Endothelial cell of umbilical vein (primary cell): ENCODE measurements around the gene UGT1A3.

Source experiments
- EZH2 ChIP-seq: IDR thresholded peaks from 2 replicates; pipeline ENCODE4 v1.6.1; 2012; ENCODE audit warnings: borderline replicate concordance, low read depth, mild to moderate bottlenecking, moderate library complexity, low read length, inconsistent platforms; ENCODE audit not compliant: severe bottlenecking
- TF ChIP-seq, protein P1 (sequence below), 2 donors: IDR thresholded peaks; 1 replicate in 1 of 2; 2 replicates in 1 of 2; pipeline ENCODE4 v1.5.1; 2011; ENCODE audit warnings: low read length in 2 of 2, mild to moderate bottlenecking in 2 of 2, moderate library complexity in 2 of 2, control low read depth in 1 of 2, inconsistent platforms in 1 of 2, low read depth in 1 of 2; ENCODE audit not compliant: insufficient read depth in 1 of 2; ENCODE audit errors: extremely low read depth in 1 of 2

DNA sequence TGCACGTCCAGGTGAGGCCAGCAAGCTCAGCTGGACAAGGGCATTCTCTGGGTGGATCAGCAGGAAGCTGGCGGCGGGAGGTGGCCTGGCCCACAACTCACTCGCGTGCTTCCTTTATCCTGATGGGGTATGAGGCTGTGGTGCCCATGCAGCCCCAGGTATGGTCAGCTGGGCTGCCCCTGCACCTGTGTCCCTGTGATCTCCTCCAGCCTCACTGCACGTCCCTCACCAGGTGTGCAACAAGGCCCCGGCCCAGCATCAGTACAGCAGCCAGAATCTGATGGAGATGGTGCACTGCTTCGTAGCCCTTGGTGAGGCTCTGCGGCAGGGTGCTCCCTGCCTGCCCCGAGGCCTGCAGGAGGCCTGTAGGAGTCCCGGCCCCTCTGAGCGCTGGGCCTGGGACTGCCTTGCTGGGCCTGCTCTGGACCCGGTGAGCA lies 66.9 kb downstream of the UGT1A3 start:
- TF ChIP-seq, protein P1, sequence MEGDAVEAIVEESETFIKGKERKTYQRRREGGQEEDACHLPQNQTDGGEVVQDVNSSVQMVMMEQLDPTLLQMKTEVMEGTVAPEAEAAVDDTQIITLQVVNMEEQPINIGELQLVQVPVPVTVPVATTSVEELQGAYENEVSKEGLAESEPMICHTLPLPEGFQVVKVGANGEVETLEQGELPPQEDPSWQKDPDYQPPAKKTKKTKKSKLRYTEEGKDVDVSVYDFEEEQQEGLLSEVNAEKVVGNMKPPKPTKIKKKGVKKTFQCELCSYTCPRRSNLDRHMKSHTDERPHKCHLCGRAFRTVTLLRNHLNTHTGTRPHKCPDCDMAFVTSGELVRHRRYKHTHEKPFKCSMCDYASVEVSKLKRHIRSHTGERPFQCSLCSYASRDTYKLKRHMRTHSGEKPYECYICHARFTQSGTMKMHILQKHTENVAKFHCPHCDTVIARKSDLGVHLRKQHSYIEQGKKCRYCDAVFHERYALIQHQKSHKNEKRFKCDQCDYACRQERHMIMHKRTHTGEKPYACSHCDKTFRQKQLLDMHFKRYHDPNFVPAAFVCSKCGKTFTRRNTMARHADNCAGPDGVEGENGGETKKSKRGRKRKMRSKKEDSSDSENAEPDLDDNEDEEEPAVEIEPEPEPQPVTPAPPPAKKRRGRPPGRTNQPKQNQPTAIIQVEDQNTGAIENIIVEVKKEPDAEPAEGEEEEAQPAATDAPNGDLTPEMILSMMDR (IDR thresholded peaks at IDR 0.05; ENCODE audit: extremely low read depth in 1 of 2, insufficient read depth in 1 of 2, low read depth in 1 of 2, low read length in 2 of 2): no peak
- no peak for TF ChIP-seq EZH2
